Liver (tissue), 9 donors: ENCODE data around the gene FILIP1. TPM values are rescaled to one million over a fixed set of nuclear protein-coding genes. Genes with fewer than 3 reads are reported as not detected.

Source experiments
- DNase-seq: peaks from one replicate; pipeline ENCODE4 v3.0.0-alpha.2; 2017; ENCODE audit warnings: low spot score
- H3K27ac ChIP-seq, 2 donors: one replicate each; pipeline ENCODE4 v1.7.0; 2013; ENCODE audit warnings: inconsistent platforms in 2 of 2, low read length in 2 of 2, control low read depth in 1 of 2, low read depth in 1 of 2, mild to moderate bottlenecking in 1 of 2
- H3K27me3 ChIP-seq, 4 donors: one replicate each; pipeline versions ENCODE4 v1.6.1 to v1.7.0; 2013; ENCODE audit warnings: low read length in 3 of 4, inconsistent platforms in 1 of 4, mild to moderate bottlenecking in 1 of 4, moderate library complexity in 1 of 4; ENCODE audit not compliant: control insufficient read depth in 4 of 4, insufficient read depth in 4 of 4
- H3K36me3 ChIP-seq, 4 donors: one replicate each; pipeline versions ENCODE4 v1.6.1 to v1.7.0; 2013; ENCODE audit warnings: low read length in 3 of 4, mild to moderate bottlenecking in 3 of 4, low read depth in 1 of 4, moderate library complexity in 1 of 4; ENCODE audit not compliant: control insufficient read depth in 4 of 4, insufficient read depth in 3 of 4
- H3K4me1 ChIP-seq, 4 donors: one replicate each; pipeline versions ENCODE4 v1.6.1 to v1.7.0; 2013; ENCODE audit warnings: low read length in 3 of 4, mild to moderate bottlenecking in 3 of 4, moderate library complexity in 1 of 4; ENCODE audit not compliant: control insufficient read depth in 4 of 4, insufficient read depth in 4 of 4
- H3K4me3 ChIP-seq, 3 donors: one replicate each; pipeline versions ENCODE4 v1.6.1 to v1.7.0; 2013; ENCODE audit warnings: low read length in 3 of 3, control low read depth in 1 of 3, low read depth in 1 of 3, mild to moderate bottlenecking in 1 of 3
- H3K9ac ChIP-seq, 2 donors: one replicate each; pipeline ENCODE4 v1.7.0; 2013; ENCODE audit warnings: low read length in 2 of 2, mild to moderate bottlenecking in 2 of 2, moderate library complexity in 2 of 2, control low read depth in 1 of 2, low read depth in 1 of 2
- H3K9me3 ChIP-seq, 4 donors: one replicate each; pipeline versions ENCODE4 v1.6.1 to v1.7.0; 2013; ENCODE audit warnings: low read length in 3 of 4; ENCODE audit not compliant: control insufficient read depth in 4 of 4
- EGR1 ChIP-seq, 2 donors: IDR thresholded peaks; 2 replicates each; pipeline ENCODE4 v1.6.1; 2016 to 2018; ENCODE audit warnings: antibody characterized with exemption in 2 of 2, low read depth in 2 of 2
- FOXA1 ChIP-seq: IDR thresholded peaks from 2 replicates; pipeline ENCODE4 v1.6.1; 2016; ENCODE audit warnings: antibody characterized with exemption
- FOXA2 ChIP-seq: IDR thresholded peaks from 2 replicates; pipeline ENCODE4 v1.6.1; 2016; ENCODE audit warnings: antibody characterized with exemption
- GABPA ChIP-seq, 2 donors: IDR thresholded peaks in 1 of 2; conservative IDR thresholded peaks in 1 of 2; 2 replicates each; pipeline ENCODE4 v1.6.1; 2016; ENCODE audit warnings: antibody characterized with exemption in 2 of 2, mild to moderate bottlenecking in 1 of 2, moderate library complexity in 1 of 2
- HNF4A ChIP-seq, 2 donors: conservative IDR thresholded peaks; 2 replicates each; pipeline ENCODE4 v1.6.1; 2016; ENCODE audit warnings: antibody characterized with exemption in 2 of 2, mild to moderate bottlenecking in 2 of 2
- HNF4G ChIP-seq: IDR thresholded peaks from 2 replicates; pipeline ENCODE4 v1.6.1; 2016; ENCODE audit warnings: antibody characterized with exemption
- JUND ChIP-seq, 2 donors: IDR thresholded peaks; 2 replicates each; pipeline ENCODE4 v1.6.1; 2016; ENCODE audit warnings: antibody characterized with exemption in 2 of 2
- NR2F2 ChIP-seq: IDR thresholded peaks from 2 replicates; pipeline ENCODE4 v1.6.1; 2016; ENCODE audit warnings: antibody characterized with exemption
- RAD21 ChIP-seq, 2 donors: IDR thresholded peaks; 2 replicates each; pipeline ENCODE4 v1.6.1; 2016; ENCODE audit warnings: antibody characterized with exemption in 2 of 2, mild to moderate bottlenecking in 2 of 2
- RXRA ChIP-seq, 2 donors: IDR thresholded peaks; 2 replicates each; pipeline ENCODE4 v1.6.1; 2017 to 2018; ENCODE audit warnings: antibody characterized with exemption in 2 of 2, mild to moderate bottlenecking in 1 of 2
- SP1 ChIP-seq: IDR thresholded peaks from 2 replicates; pipeline ENCODE4 v1.6.1; 2018; ENCODE audit warnings: antibody characterized with exemption, mild to moderate bottlenecking
- TAF1 ChIP-seq: conservative IDR thresholded peaks from 2 replicates; pipeline ENCODE4 v1.6.1; 2016; ENCODE audit warnings: antibody characterized with exemption, mild to moderate bottlenecking
- YY1 ChIP-seq: IDR thresholded peaks from 2 replicates; pipeline ENCODE4 v1.6.1; 2016; ENCODE audit warnings: antibody characterized with exemption, mild to moderate bottlenecking
- polyA plus RNA-seq, 2 donors: library from polyadenylated mRNA; stranded (reverse) in 1 of 2; unstranded in 1 of 2; fragments of 200-250 nt in 1 of 2; fragments of >200 nt in 1 of 2; fragmentation: Nextera tagmentation in 1 of 2; extraction: Ambion mirVana in 1 of 2; gene quantifications; one replicate each; pipeline versions ENCODE4 v1.2.1 to v1.2.3, GENCODE V29; 2013 to 2015
- total RNA-seq, 2 donors: library from RNA; depleted of rRNA; stranded (reverse); fragments of >200 nt; gene quantifications; one replicate each; pipeline ENCODE4 v1.2.3, GENCODE V29; 2014
- TF ChIP-seq, protein P1 (sequence below): IDR thresholded peaks from 2 replicates; pipeline ENCODE4 v1.6.1; 2016; ENCODE audit warnings: antibody characterized with exemption
- TF ChIP-seq, protein P2 (sequence below): fragments of 150-350 bp; IDR thresholded peaks from 2 replicates; pipeline ENCODE4 v1.5.1; 2017; ENCODE audit warnings: improper control_type of control experiment, low read depth, low read length; ENCODE audit not compliant: missing input control
- TF ChIP-seq, protein P3 (sequence below): IDR thresholded peaks from 2 replicates; pipeline ENCODE4 v1.6.1; 2016; ENCODE audit warnings: antibody characterized with exemption, mild to moderate bottlenecking
- TF ChIP-seq, protein P4 (sequence below): IDR thresholded peaks from 2 replicates; pipeline ENCODE4 v1.6.1; 2016; ENCODE audit warnings: antibody characterized with exemption
- TF ChIP-seq, protein P5 (sequence below): IDR thresholded peaks from 2 replicates; pipeline ENCODE4 v1.6.1; 2016; ENCODE audit warnings: antibody characterized with exemption
- donor health status: healthy.
- donor health status: healthy.
- donor health status: healthy.
- donor health status: healthy.
- donor health status: healthy.

Gene FILIP1
- total and polyA plus RNA-seq, 4 donors = 0.70 to 2.8 (median 1.1) TPM

DNA sequence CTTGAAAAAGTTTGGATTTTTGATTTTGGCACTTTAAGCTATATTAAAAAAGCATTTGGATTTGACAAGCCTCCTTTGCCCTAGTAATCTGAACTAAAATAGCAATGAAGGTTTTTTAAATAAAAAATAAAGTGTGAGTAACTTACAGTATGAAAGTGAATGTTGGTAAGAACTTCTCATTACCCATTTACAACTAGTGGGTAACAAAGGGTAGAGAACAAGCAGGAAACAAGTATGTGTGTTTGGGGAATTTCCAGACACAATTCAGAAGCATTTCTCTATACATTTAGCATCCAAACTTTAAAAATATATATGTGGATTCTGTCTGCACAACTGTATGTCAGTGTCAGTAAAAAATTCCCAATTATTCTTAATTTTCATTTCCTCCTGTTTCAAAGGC, 211.9 kb downstream of the FILIP1 start:
- Histone ChIP-seq H3K27me3 (no peaks in the 10 kb centered on the region), H3K36me3 (no peaks in the 10 kb centered on the region), H3K9ac (peak overlapping the region in 1 of 2 donors; percentile 12), H3K27ac (no peak overlapping the region), H3K4me3 (no peak overlapping the region), H3K4me1 (peaks cover 7 to 35% (median 29%) of the 10 kb centered on the region in 4 donors), H3K9me3 (no peaks in the 10 kb centered on the region)
- TF ChIP-seq, protein P1, sequence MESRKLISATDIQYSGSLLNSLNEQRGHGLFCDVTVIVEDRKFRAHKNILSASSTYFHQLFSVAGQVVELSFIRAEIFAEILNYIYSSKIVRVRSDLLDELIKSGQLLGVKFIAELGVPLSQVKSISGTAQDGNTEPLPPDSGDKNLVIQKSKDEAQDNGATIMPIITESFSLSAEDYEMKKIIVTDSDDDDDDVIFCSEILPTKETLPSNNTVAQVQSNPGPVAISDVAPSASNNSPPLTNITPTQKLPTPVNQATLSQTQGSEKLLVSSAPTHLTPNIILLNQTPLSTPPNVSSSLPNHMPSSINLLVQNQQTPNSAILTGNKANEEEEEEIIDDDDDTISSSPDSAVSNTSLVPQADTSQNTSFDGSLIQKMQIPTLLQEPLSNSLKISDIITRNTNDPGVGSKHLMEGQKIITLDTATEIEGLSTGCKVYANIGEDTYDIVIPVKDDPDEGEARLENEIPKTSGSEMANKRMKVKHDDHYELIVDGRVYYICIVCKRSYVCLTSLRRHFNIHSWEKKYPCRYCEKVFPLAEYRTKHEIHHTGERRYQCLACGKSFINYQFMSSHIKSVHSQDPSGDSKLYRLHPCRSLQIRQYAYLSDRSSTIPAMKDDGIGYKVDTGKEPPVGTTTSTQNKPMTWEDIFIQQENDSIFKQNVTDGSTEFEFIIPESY = no peak
- TF ChIP-seq, protein P2, sequence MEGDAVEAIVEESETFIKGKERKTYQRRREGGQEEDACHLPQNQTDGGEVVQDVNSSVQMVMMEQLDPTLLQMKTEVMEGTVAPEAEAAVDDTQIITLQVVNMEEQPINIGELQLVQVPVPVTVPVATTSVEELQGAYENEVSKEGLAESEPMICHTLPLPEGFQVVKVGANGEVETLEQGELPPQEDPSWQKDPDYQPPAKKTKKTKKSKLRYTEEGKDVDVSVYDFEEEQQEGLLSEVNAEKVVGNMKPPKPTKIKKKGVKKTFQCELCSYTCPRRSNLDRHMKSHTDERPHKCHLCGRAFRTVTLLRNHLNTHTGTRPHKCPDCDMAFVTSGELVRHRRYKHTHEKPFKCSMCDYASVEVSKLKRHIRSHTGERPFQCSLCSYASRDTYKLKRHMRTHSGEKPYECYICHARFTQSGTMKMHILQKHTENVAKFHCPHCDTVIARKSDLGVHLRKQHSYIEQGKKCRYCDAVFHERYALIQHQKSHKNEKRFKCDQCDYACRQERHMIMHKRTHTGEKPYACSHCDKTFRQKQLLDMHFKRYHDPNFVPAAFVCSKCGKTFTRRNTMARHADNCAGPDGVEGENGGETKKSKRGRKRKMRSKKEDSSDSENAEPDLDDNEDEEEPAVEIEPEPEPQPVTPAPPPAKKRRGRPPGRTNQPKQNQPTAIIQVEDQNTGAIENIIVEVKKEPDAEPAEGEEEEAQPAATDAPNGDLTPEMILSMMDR = no peak
- TF ChIP-seq, protein P3, sequence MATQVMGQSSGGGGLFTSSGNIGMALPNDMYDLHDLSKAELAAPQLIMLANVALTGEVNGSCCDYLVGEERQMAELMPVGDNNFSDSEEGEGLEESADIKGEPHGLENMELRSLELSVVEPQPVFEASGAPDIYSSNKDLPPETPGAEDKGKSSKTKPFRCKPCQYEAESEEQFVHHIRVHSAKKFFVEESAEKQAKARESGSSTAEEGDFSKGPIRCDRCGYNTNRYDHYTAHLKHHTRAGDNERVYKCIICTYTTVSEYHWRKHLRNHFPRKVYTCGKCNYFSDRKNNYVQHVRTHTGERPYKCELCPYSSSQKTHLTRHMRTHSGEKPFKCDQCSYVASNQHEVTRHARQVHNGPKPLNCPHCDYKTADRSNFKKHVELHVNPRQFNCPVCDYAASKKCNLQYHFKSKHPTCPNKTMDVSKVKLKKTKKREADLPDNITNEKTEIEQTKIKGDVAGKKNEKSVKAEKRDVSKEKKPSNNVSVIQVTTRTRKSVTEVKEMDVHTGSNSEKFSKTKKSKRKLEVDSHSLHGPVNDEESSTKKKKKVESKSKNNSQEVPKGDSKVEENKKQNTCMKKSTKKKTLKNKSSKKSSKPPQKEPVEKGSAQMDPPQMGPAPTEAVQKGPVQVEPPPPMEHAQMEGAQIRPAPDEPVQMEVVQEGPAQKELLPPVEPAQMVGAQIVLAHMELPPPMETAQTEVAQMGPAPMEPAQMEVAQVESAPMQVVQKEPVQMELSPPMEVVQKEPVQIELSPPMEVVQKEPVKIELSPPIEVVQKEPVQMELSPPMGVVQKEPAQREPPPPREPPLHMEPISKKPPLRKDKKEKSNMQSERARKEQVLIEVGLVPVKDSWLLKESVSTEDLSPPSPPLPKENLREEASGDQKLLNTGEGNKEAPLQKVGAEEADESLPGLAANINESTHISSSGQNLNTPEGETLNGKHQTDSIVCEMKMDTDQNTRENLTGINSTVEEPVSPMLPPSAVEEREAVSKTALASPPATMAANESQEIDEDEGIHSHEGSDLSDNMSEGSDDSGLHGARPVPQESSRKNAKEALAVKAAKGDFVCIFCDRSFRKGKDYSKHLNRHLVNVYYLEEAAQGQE = no peak
- TF ChIP-seq GABPA (IDR thresholded peaks at IDR 0.05 in 1 of 2, conservative IDR thresholded peaks at IDR 0.05 in 1 of 2) (no peak), JUND (IDR thresholded peaks at IDR 0.05) (no peak), SP1 (no peak), RAD21 (IDR thresholded peaks at IDR 0.05) (no peak), FOXA2 (no peak), YY1 (no peak), FOXA1 (no peak), TAF1 (no peak), NR2F2 (no peak), RXRA (IDR thresholded peaks at IDR 0.05) (no peak), HNF4G (no peak), HNF4A (conservative IDR thresholded peaks at IDR 0.05) (no peak), EGR1 (IDR thresholded peaks at IDR 0.05; ENCODE audit: low read depth in 2 of 2) (no peak)
- TF ChIP-seq, protein P4, sequence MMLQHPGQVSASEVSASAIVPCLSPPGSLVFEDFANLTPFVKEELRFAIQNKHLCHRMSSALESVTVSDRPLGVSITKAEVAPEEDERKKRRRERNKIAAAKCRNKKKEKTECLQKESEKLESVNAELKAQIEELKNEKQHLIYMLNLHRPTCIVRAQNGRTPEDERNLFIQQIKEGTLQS = no peak
- TF ChIP-seq, protein P5, sequence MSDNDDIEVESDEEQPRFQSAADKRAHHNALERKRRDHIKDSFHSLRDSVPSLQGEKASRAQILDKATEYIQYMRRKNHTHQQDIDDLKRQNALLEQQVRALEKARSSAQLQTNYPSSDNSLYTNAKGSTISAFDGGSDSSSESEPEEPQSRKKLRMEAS = no peak
- no peak for DNase-seq
